Dermis microvascular lymphatic vessel endothelial cell (primary cell): ENCODE results near the gene SBDS. TPM values are rescaled to one million over a fixed set of nuclear protein-coding genes. Genes with fewer than 3 reads are reported as not detected.
"Not testable (repeated sequence)": the region's sequence is repeated elsewhere in the genome, so short reads cannot be mapped to it uniquely, and the experiment has no call there.

Source experiments
- DNase-seq, 2 donors: peaks; one replicate each; pipeline versions ENCODE4 v3.0.0 to v3.0.0-alpha.2; 2010; ENCODE audit warnings: low read depth in 2 of 2
- total RNA-seq: library from RNA; depleted of rRNA; stranded (reverse); fragments of >200 nt; gene quantifications from 2 replicates; pipeline ENCODE4 v1.2.1, GENCODE V29; 2014

The SBDS gene
- total RNA-seq, 1 donor from 2014 or later: 61.2 TPM

DNA sequence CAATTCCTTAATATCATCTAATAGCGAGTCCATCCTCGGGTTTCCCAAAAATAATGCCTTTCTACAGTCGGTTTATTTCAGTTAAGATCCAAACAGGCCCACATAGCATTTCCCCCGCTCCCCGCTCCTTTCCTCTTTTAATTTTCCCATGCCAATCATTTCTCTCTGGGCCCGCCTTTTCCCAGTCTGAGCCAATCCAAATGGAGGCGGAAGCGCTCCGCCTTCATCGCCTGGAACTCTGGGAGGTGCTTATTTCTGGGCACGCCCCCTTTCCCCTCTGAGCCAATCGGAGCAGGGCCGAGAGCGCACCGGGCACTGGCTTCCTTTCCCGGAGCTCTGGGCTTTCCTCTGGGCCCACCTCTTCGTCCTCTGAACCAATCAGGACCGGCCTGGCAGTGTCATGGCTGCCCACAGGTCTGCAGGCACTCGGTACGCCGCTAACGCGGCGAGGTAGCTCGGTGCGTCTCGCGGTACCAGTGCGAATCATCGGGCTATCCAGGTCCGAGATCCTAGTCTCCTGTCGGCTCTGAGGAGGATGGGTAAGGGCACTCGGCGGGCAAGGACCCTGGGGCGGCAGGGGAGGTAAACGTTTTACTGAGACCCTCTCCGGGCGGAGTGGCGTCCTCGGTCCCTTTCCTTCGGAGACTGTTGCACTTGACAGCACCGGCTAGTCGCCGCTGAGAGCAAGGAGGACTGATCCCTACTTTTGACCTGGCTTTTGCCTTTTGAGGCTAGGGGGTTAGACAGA lies 1.2 kb upstream of the SBDS start, which contains the start of gene TYW1:
Gene TYW1 (plus strand): TSS at position 390 of the 748 bp plus-strand sequence. CDS start 146 bp downstream, at position 536.
- DNase-seq: peak; percentile 94 to 98

DNA sequence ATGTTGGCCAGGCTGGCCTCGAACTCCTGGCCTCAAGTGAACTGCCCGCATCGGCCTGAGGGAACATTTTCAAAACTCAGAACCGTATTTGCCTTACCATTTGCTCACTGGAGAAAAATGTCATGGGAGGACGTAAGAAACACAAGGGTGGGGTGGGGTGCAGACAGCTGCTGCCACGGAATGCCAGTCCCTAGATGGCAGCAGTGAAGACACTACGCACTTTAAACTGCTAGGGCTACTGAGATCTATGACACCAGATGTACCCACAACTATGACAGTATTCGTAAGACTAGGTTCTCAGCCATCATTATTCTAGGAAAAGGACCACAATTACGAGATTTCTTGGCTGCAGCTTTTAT lies 716 bp downstream of the SBDS start:
- peak; percentile 48 to 80 for DNase-seq

DNA sequence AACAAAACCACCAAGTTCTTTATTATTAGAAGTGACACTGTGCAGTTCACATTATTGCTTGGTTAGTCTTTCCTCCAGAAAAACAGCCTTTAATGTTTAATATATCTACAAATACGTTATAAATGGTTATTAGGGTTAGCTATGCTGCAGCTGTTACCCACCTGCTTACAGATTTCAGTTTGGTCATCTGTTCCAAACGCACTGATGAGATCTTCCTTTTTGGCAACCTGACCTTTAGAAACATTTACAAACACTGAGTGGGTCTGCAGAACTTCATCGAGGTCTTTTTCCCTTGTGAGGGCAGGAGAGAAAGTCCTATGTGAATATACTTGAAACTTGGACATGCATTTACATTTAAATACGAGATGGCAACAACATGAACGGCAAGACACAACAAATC lies 1.3 kb downstream of the SBDS start:
- not testable (repeated sequence) for DNase-seq

DNA sequence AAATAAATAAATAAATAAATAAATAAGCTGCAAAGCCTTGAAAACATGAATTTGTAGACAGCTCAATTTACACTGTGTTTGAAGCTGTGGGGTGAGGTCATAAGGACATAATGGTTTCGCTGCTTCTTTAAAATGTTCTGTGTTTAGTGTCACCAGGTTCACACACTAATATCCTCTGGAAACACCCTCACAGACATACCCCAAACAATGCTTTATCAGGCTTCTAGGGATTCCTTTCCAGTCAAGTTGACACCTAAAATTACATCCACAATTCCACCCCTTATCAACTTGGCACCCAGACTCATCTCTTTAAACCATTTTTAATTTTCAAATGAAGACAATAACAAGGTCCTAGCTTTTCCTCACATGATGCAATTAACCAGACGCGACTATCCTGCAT lies 5.8 kb downstream of the SBDS start:
- DNase-seq: not testable (repeated sequence)

DNA sequence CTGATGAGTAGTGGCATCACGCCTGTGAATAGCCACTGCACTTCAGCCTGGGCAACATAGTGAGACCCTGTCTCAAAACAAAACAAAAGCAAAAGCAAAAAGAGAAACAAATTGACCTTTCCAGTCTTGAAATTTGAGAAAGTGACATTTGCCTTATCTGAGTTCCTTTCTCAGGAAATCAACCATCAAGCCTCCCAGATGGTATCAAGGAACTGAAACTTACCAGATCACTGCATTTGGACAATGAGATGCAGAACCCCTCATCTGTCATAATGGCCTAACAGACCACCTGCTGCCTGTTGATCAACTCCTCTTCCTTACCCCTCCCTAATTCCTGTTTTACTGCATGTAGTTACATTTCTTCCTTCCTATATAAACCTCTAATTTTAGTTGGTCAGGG lies 15.1 kb downstream of the SBDS start:
- DNase-seq: not testable (repeated sequence)

DNA sequence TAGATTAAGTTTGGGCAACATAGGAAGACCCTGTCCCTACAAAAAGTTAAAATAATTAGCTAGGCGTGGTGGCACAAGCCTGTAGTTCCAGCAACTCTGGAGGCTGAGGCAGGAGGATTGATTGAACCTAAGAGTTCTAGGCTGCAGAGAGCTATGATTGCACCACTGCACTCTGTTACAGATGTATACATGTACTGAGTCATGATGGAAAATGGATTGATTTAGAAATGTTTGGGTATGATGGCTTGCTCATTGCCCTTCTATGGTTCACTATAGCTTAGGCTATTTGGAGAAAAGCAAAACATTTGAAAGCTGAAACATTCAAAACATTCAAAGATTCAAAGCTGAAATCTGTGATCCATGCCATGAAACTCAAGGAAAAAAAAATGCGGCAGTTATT lies 16.4 kb downstream of the SBDS start:
- DNase-seq: not testable (repeated sequence)

DNA sequence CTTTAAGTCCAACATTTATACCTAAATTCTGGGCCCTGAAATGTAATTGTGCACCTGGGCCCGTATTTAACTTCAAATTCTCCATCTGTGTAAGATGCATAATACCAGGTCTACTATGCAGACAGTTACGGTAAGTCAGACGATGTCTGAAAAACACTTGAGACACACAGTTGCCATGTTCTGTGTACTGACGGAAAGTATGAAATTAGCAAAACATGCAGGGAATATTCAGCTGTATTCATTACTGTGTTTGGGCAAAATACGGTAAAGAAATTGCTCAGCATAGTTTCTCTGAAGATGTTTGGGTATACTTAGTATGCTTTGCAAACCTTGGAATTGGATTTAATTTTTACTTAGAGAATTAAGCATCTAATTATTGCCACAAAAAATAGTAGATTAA lies 17.1 kb downstream of the SBDS start:
- not testable (repeated sequence) for DNase-seq

DNA sequence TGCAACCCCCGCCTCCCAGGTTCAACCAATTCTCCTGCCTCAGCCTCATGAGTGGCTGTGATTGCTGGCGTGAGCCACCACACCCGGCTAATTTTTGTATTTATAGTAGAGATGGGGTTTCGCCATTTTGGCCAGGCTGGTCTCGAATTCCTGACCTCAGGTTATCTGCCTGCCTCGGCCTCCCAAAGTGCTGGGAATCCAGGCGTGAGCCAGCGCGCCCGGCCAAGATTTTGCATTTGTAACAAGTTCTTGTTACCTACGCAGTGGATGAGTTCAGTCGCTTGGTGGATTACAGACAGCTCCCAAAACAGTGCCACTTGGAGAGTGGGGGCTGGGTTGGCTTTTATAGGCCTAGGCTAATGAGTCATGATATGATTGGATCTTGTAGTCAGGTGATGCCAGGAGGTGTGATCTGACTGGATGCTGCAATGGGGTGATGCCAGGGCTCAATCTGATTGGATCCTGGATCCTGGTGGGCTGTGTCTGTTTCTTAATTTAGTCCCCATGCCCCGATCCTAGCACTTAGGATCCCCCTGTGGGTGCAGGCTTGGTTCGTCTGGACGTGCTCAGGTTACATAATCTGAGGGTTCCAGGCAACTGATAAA lies 20.3 kb downstream of the SBDS start:
- DNase-seq: no peak

DNA sequence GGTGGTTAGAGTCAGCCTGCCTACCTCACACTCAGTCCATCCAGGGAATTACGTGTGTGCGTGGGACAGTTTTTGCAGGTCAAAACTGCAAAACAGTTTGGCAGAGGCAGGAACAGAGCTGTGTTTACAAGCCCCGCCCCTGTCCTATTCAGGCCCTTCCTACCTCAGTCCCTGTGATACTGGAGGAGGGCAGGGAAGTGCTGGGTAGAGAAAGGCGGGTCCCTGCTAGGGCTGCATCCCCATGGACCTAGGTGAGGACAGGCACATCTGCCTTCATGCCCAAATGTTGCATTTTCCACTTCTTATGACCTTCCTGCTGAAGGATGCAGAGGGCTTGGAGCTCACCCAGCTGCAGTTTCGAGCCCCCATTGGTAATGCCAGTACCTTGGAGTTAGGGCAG lies 25.1 kb downstream of the SBDS start:
- no peak for DNase-seq

DNA sequence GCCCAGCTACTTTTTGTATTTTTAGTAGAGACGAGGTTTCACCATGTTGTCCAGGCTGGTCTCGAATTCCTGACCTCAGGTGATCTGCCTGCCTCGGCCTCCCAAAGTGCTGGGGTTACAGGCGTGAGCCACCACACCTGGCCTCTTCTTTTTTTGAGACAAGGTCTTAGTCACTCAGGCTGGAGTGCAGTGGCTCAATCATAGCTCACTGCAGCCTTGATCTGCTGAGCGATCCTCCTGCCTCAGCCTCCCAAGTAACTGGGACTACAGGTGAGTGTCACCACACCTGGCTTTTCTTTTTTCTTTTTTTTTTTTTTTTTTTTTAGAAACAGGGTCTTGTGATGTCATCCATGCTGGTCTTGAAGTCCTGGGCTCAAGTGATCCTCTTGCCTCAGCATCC lies 26.4 kb downstream of the SBDS start:
- not testable (repeated sequence) for DNase-seq

DNA sequence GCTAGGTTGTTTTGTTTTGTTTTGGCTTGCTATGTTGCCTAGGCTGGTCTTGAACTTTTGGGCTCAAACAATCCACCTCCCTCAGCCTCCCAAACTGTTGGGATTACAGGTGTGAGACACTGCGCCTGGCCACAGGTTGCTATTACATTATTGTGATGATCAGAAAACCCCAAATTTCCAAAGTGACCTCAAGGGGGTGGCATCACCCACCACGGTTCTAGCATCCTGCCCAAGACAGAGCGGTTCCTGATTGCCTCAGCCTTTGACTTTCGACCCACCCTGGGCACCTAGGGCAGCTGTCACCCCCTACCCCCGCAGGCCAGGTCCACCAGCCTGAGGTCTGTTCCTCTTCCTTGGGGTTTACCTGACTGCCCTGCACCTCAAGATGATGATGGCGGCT lies 28.4 kb downstream of the SBDS start:
- no peak for DNase-seq

DNA sequence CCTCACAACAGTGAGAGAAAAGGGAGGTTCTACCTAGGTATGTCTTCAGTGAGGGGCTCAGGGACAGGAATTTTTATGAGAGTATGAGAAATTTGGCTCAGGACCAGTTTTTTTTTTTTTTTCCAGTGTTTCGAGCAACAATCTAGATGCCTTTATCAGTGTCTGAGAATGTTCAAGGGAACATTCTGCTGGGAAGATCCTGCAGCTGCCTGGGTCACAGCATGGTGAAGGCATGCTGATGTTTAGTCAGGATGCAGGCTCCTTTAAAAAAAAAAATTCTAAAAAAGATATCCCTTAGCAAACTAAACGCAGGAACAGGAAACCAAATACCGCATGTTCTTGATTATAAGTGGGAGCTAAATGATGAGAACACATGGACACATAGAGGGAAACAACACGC lies 31.0 kb downstream of the SBDS start:
- DNase-seq: no peak

DNA sequence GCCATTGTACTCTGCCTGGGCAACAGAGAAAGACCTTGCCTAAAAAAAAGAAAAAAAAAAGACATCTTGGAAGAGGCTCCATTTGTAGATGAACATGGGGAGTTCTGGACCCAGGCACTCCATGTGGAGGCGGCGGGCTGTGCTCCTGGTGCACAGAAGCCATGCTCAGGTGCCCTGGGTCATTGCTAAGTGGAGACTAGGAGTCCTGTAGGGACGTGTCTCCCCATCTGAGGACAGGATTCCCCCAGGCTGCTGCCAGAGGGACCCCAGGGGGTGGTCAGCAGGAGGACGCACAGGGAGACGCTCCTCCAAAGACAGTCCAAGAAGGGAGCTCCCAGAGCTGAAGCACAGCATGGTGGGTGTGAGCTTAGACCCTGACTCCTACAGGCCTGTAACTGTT lies 34.3 kb downstream of the SBDS start:
- no peak for DNase-seq

DNA sequence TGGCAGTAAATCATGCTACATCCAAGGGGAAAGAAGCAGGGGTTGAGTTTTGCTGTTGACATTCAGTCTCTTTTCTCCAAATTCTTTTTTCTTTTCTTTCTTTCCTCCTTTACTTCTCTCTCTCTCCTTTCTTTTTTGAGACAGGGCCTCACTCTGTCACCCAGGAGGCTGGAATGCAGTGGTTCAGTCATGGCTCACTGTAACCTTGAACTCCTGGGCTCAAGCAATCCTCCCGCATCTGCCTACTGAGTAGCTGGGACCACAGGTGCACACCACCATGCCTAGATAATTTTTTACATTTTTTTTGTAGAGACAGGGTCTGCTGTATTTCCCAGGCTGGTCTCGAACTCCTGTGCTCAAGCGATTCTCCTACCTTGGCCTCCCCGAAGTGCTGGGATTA lies 35.2 kb downstream of the SBDS start:
- no peak for DNase-seq

DNA sequence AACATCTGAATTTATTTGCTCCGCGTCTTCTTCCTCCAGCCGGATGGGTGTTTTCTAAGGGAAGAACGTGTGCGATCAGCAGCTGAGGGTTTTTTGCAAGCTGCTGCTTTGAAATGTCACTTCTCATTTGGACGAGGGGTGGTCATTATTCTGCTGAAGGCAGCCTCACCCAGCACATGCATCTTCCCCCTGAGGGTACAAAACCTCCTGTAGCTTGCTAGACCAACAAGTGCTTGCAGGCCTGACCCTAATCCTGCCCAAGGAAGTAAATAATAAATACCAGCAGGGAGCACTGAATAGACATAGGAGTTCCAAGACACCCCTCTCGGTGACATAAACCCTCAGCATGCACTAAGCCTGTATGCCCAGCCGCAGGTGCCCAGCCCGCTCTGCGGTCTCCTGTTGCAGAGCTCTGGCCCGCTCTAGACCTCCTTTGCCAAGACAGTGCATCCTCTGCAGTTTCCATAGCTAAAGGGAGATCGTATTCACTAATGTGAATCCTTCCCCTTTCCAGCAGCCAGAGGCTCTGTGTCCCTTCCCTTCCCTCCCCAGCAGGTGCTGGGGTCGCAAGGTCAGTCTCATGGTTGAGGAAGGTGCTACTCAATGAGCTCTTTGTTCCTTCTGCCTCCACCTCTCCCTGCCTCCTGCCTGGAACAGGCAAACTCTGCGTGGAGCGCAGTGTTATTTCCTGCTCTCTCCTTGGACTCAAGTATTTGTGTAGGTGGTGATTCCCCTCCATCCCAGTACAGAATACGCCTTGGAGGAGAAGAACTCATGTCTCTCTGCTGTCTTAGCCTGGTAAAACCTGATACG lies 36.6 kb downstream of the SBDS start:
- no peak for DNase-seq

DNA sequence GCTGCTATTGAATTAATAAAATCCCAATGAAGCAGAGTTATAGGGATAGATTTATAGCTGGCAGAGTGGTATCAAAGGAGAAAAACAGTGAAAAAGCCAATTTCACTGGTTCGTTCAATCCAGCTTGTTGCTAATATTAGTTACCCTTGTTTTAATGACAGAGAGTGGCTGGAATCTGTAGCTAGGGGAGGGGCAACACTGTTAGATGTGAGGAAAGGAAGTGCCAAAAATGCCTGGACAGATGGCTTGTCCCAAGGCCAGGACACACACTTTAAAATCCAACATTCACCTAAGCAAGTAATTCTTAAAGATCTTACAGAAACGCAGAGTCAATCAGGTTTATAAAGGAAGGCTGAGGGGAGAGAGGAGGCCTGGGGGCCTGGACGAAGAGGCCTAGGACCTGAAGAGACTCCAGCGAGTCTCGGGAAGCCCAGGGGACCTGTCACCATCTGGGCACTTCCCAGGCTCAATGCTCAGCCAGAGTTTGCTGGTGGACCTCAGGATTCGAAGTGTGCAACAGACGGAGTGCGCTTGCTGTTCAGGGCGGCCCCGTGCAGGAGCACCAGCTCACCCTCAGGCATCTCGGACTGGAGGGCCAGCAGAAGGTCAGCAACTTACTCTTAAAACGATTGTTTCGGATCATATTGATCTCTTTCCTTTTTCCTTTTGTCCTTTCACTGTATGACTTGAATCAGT lies 37.6 kb downstream of the SBDS start:
- peak in 1 of 2 donors; percentile 20 for DNase-seq

DNA sequence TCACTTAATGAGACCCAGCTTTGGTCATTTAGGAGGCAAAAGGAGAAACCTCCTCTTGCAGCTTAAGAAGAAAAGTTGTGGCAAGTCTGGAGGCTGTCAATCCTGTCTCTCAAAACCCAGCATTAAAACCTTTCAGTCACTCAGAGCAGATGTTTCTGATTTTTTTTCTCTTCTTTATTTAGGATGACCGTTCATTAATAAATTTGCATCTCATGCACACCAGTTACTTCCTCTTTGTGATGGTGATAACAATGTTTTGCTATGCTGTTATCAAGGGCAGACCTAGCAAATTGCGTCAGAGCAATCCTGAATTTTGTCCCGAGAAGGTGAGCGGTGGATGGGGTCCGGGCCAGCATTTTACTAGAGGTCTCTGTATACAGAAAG lies 42.4 kb downstream of the SBDS start:
- DNase-seq: no peak

DNA sequence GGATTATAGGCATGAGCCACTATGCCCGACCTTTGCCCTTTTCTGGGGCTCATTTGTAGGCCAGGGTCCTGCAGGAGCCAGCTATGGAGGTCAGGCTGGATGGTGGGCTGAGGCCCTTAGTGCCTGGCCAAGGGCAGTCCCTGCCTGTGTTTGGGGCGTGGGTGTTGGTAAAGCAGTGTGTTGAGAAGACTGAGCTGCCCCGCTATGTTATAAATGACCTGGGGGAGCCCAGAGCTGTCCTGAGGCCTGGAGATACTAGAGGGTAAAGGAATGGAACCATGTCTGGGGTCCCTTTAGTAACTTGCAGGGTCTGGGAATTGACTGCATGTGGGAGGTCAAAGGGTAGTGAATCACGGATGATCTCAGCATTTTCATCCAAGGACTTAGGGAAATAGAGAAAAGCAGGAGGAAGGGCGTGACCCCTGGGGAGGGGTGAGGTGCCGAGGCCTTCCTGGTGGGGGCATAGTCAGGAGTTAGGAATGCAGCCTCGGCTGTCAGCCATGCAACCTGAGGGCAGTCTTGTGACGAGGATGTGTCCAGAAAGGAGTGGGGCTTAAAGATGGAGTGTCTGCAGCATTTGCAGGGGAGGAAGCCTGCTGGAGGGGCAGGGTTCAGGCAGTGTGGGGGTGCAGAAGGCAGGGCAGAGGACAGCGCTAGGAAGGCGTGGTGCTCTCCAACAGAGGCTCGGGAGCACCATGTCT lies 42.9 kb downstream of the SBDS start:
- DNase-seq: peak in 1 of 2 donors; percentile 72

DNA sequence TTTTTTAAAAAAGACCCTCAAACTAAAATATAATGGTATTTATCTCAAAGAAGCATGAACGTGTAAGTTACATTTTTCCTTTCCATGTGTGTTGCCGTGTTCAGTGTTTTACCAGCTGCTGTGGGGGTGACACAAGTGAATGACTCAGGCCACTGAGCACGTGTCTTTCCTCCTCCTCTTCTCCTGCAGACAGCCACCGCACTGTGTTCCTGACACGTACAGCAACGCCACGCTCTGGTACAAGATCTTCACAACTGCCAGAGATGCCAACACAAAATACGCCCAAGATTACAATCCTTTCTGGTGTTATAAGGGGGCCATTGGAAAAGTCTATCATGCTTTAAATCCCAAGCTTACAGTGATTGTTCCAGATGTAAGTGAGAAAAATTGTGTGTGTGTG lies 44.6 kb downstream of the SBDS start:
- peak in 1 of 2 donors; percentile 91 for DNase-seq

DNA sequence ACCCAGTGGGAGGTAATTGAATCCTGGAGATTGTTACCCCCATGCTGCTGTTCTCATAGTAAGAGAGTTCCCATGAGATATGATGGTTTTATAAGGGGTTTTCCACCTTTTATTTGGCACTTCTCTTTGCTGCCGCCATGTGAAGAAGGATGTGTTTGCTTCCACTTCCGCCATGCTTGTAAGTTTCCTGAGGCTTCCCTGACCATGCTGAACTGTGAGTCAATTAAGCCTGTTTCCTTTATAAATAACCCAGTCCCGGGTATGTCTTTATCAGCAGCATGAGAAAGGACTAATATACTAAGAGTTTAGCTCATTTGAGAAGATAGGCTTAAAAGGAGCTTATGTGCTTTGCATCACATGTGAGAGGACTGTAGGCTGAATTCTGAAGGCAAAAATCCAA lies 45.1 kb downstream of the SBDS start:
- peak; percentile 23 to 89 for DNase-seq

DNA sequence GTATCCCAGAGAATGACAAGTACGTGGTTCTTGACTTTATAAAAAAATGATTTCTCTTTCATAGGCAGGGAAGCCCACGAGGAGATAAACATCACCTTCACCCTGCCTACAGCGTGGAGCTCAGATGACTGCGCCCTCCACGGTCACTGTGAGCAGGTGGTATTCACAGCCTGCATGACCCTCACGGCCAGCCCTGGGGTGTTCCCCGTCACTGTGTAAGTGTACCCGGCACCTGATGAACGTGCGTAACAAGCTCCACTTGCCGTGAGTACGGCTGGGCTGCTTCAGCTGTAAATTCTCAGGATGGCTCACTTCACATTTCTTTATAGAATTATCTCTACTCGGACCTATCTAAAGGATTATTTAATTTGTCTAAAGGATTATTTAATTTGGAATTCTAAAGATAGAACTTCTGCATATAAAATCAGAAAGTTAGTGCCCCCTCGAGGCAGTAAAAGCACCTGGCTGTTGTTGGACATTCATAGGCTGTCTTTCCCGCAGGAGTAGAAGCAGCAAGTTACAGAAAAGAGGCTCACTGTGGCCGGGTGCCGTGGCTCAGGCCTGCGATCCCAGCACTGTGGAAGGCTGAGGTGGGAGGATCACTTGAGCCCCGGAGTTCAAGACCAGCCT lies 46.8 kb downstream of the SBDS start:
- DNase-seq: no peak
